ENCODE measurements around the gene NDEL1. TPM values are rescaled to one million over a fixed set of nuclear protein-coding genes. Genes with fewer than 3 reads are reported as not detected.

NDEL1 gene
- polyA plus RNA-seq, 3 donors, result 29.8 to 58.3 (median 39.7) TPM

GRCh38 chr17:8448310-8448709, 12.6 kb downstream of the NDEL1 start:
- Mint-ChIP-seq H3K9me3 (no peaks in the 10 kb centered on the region), H3K27ac (no peak overlapping the region), H3K36me3 (peaks cover 85 to 97% of the 10 kb centered on the region in 2 donors), H3K4me3 (no peak overlapping the region), H3K27me3 (ENCODE audit: low read depth in 3 of 3) (no peaks in the 10 kb centered on the region), H3K4me1 (no peaks in the 10 kb centered on the region)
- Histone ChIP-seq H3K9me3 (replicated peaks in 1 of 2; ENCODE audit: control insufficient read depth in 1 of 2, insufficient read depth in 1 of 2, low read length in 2 of 2) (no peaks in the 10 kb centered on the region), H3K36me3 (replicated peaks in 1 of 2; ENCODE audit: control insufficient read depth in 1 of 2, insufficient read depth in 2 of 2, low read length in 2 of 2) (peaks cover 87 to 100% of the 10 kb centered on the region in 2 donors), H3K4me2 (replicated peaks; ENCODE audit: extremely low read depth, low read length, poor library complexity, severe bottlenecking) (no peak overlapping the region), H4K20me1 (ENCODE audit: insufficient read depth, low read length) (peaks cover 66% of the 10 kb centered on the region), H3K4me3 (replicated peaks in 1 of 3; ENCODE audit: low read depth in 2 of 3, low read length in 3 of 3) (no peak overlapping the region), H3K9ac (ENCODE audit: insufficient read depth, low read length, poor library complexity, severe bottlenecking) (no peak overlapping the region), H3K27me3 (ENCODE audit: control insufficient read depth in 2 of 2, insufficient read depth in 2 of 2, low read length in 2 of 2) (no peaks in the 10 kb centered on the region), H2AFZ (ENCODE audit: insufficient read depth, low read depth, low read length, poor library complexity, severe bottlenecking) (no peak overlapping the region), H3K79me2 (ENCODE audit: insufficient read depth, low read length) (peaks cover 15% of the 10 kb centered on the region), H3K27ac (ENCODE audit: low read depth in 1 of 2, low read length in 2 of 2) (no peak overlapping the region), H3K4me1 (ENCODE audit: control insufficient read depth in 1 of 2, insufficient read depth in 2 of 2, low read length in 2 of 2) (no peaks in the 10 kb centered on the region)
- no CpG with 5 or more reads among the region's 3 CpGs for WGBS (ENCODE audit: insufficient coverage)
- TF ChIP-seq CTCF (IDR thresholded peaks at IDR 0.05), result no peak
- intact Hi-C loops (cut with micrococcal nuclease), result no loop called here
- no peak for DNase-seq

GRCh38 chr17:8451933-8452614, 16.4 kb downstream of the NDEL1 start:
- Mint-ChIP-seq H3K4me3 (no peak overlapping the region), H3K27me3 (ENCODE audit: low read depth in 3 of 3) (no peaks in the 10 kb centered on the region), H3K4me1 (no peaks in the 10 kb centered on the region), H3K36me3 (peaks cover 81 to 98% of the 10 kb centered on the region in 2 donors), H3K9me3 (no peaks in the 10 kb centered on the region), H3K27ac (no peak overlapping the region)
- no peak for TF ChIP-seq CTCF (IDR thresholded peaks at IDR 0.05)
- Histone ChIP-seq H3K79me2 (ENCODE audit: insufficient read depth, low read length) (no peaks in the 10 kb centered on the region), H3K27me3 (ENCODE audit: control insufficient read depth in 2 of 2, insufficient read depth in 2 of 2, low read length in 2 of 2) (no peaks in the 10 kb centered on the region), H2AFZ (ENCODE audit: insufficient read depth, low read depth, low read length, poor library complexity, severe bottlenecking) (no peak overlapping the region), H3K9ac (ENCODE audit: insufficient read depth, low read length, poor library complexity, severe bottlenecking) (no peak overlapping the region), H3K36me3 (replicated peaks in 1 of 2; ENCODE audit: control insufficient read depth in 1 of 2, insufficient read depth in 2 of 2, low read length in 2 of 2) (peaks cover 86 to 100% of the 10 kb centered on the region in 2 donors), H3K4me2 (replicated peaks; ENCODE audit: extremely low read depth, low read length, poor library complexity, severe bottlenecking) (no peak overlapping the region), H3K9me3 (replicated peaks in 1 of 2; ENCODE audit: control insufficient read depth in 1 of 2, insufficient read depth in 1 of 2, low read length in 2 of 2) (no peaks in the 10 kb centered on the region), H3K4me3 (replicated peaks in 1 of 3; ENCODE audit: low read depth in 2 of 3, low read length in 3 of 3) (no peak overlapping the region), H4K20me1 (ENCODE audit: insufficient read depth, low read length) (peaks cover 41% of the 10 kb centered on the region), H3K27ac (ENCODE audit: low read depth in 1 of 2, low read length in 2 of 2) (no peak overlapping the region), H3K4me1 (ENCODE audit: control insufficient read depth in 1 of 2, insufficient read depth in 2 of 2, low read length in 2 of 2) (no peaks in the 10 kb centered on the region)
- 100% methylated on average over 3 of the region's 8 CpGs for WGBS (ENCODE audit: insufficient coverage)
- DNase-seq, result no peak
- intact Hi-C loops (cut with micrococcal nuclease), result loop anchor here in 1 of 2 donors (5.0 kb wide), 1 partner anchor 40 kb away; no protein-coding TSS in a partner anchor
